ENCODE measurements around the gene LARGE1.

- no peak for TF ChIP-seq CTCF (conservative IDR thresholded peaks at IDR 0.05; ENCODE audit: low read depth, low read length)
- TF ChIP-seq CHD1 (IDR thresholded peaks at IDR 0.05; ENCODE audit: low read depth, low read length) = no peak
- no peak for TF ChIP-seq RAD21 (IDR thresholded peaks at IDR 0.05; ENCODE audit: low read length)
These were observed 46.1 kb downstream of the LARGE1 start for GRCh38 chr22:33874206-33874605.

Measured in IMR-90 (cell line).